ENCODE results near the gene TRIM34.

GRCh38 chr11:5665746-5666401 is 41.1 kb downstream of the TRIM34 start:
- TF ChIP-seq CTCF (optimal IDR thresholded peaks at IDR 0.05 in 1 of 3, IDR thresholded peaks at IDR 0.05 in 1 of 3, conservative IDR thresholded peaks at IDR 0.05 in 1 of 3; ENCODE audit: extremely low read depth in 1 of 3, insufficient read depth in 2 of 3, low read length in 3 of 3) (no peak), EZH2 (IDR thresholded peaks at IDR 0.05; ENCODE audit: low read length) (no peak)

Measured in keratinocyte (primary cell).